ENCODE results near the gene ANO2.

ANO2 gene

GRCh38 chr12:5773550-5773949 lies 171.5 kb downstream of the ANO2 start:
- DNase-seq, result no peak

GRCh38 chr12:5771756-5772155 lies 173.3 kb downstream of the ANO2 start:
- DNase-seq, result no peak

- DNase-seq, result no peak
Observed at GRCh38 chr12:5770727-5771126, 174.3 kb downstream of the ANO2 start.

- no peak for DNase-seq
Observed at GRCh38 chr12:5768581-5769196, 176.4 kb downstream of the ANO2 start.

GRCh38 chr12:5768171-5768570 lies 176.9 kb downstream of the ANO2 start:
- no peak for DNase-seq

- DNase-seq, result no peak
Observed at GRCh38 chr12:5758347-5758746, 186.7 kb downstream of the ANO2 start.

GRCh38 chr12:5756338-5756842 lies 188.7 kb downstream of the ANO2 start:
- no peak for DNase-seq

GRCh38 chr12:5748027-5748426 lies 197.0 kb downstream of the ANO2 start:
- DNase-seq, result no peak

GRCh38 chr12:5746917-5747316 lies 198.1 kb downstream of the ANO2 start:
- DNase-seq, result no peak

GRCh38 chr12:5746036-5746908 lies 198.8 kb downstream of the ANO2 start:
- DNase-seq, result no peak

- peak; percentile 68 for DNase-seq
Observed at GRCh38 chr12:5745251-5745888, 199.7 kb downstream of the ANO2 start.

GRCh38 chr12:5742258-5742657 lies 202.8 kb downstream of the ANO2 start:
- no peak for DNase-seq

- DNase-seq, result no peak
Observed at GRCh38 chr12:5739917-5740316, 205.1 kb downstream of the ANO2 start.

GRCh38 chr12:5737778-5738177 lies 207.3 kb downstream of the ANO2 start:
- no peak for DNase-seq

- DNase-seq, result no peak
Observed at GRCh38 chr12:5736527-5736926, 208.5 kb downstream of the ANO2 start.

- DNase-seq, result no peak
Observed at GRCh38 chr12:5736016-5736415, 209.0 kb downstream of the ANO2 start.

- no peak for DNase-seq
Observed at GRCh38 chr12:5733916-5734315, 211.1 kb downstream of the ANO2 start.

GRCh38 chr12:5733136-5733755 lies 211.8 kb downstream of the ANO2 start:
- no peak for DNase-seq

GRCh38 chr12:5730962-5731361 lies 214.1 kb downstream of the ANO2 start:
- DNase-seq, result no peak

GRCh38 chr12:5723711-5724252 lies 221.3 kb downstream of the ANO2 start:
- no peak for DNase-seq

GRCh38 chr12:5723071-5723470 lies 222.0 kb downstream of the ANO2 start:
- DNase-seq, result no peak

- no peak for DNase-seq
Observed at GRCh38 chr12:5720381-5721005, 224.6 kb downstream of the ANO2 start.

GRCh38 chr12:5718680-5719079 lies 226.4 kb downstream of the ANO2 start:
- no peak for DNase-seq
